Stimulated activated CD8-positive, alpha-beta memory T cell treated with anti-CD3 and anti-CD28 coated beads, Interleukin-2, amount 100 ng/mL, for 1 hour (primary cell): ENCODE data around the gene PTGFRN.
"Not testable (repeated sequence)": the region's sequence is repeated elsewhere in the genome, so short reads cannot be mapped to it uniquely, and the experiment has no call there.

Source experiments
- DNase-seq, 2 donors: peaks; one replicate each; pipeline ENCODE4 v3.0.0-alpha.2; 2020; ENCODE audit warnings: low read depth in 2 of 2

PTGFRN gene

GRCh38 chr1:116916533-116917445 lies 7.1 kb downstream of the PTGFRN start:
- no peak for DNase-seq

- DNase-seq: no peak
These were observed 9.1 kb downstream of the PTGFRN start for GRCh38 chr1:116918714-116919357.

- no peak for DNase-seq
These were observed 10.1 kb downstream of the PTGFRN start for GRCh38 chr1:116919802-116920201.

- DNase-seq: no peak
These were observed 10.5 kb downstream of the PTGFRN start for GRCh38 chr1:116920211-116920610.

GRCh38 chr1:116921301-116921885 lies 11.7 kb downstream of the PTGFRN start:
- DNase-seq: no peak

GRCh38 chr1:116921937-116922336 lies 12.2 kb downstream of the PTGFRN start:
- DNase-seq: no peak

GRCh38 chr1:116923421-116923820 lies 13.7 kb downstream of the PTGFRN start:
- DNase-seq: no peak

GRCh38 chr1:116927049-116927798 lies 17.5 kb downstream of the PTGFRN start:
- no peak for DNase-seq

- no peak for DNase-seq
These were observed 20.4 kb downstream of the PTGFRN start for GRCh38 chr1:116929961-116930592.

GRCh38 chr1:116931016-116931918 lies 21.6 kb downstream of the PTGFRN start:
- DNase-seq: no peak

GRCh38 chr1:116933606-116934515 lies 24.1 kb downstream of the PTGFRN start:
- no peak for DNase-seq

GRCh38 chr1:116934586-116935207 lies 25.0 kb downstream of the PTGFRN start:
- no peak for DNase-seq

GRCh38 chr1:116938216-116938615 lies 28.5 kb downstream of the PTGFRN start:
- no peak for DNase-seq

- not testable (repeated sequence) for DNase-seq
These were observed 30.2 kb downstream of the PTGFRN start for GRCh38 chr1:116939780-116940543.

- no peak for DNase-seq
These were observed 31.3 kb downstream of the PTGFRN start for GRCh38 chr1:116940814-116941599.

- DNase-seq: no peak
These were observed 32.0 kb downstream of the PTGFRN start for GRCh38 chr1:116941670-116942069.

GRCh38 chr1:116942344-116942743 lies 32.6 kb downstream of the PTGFRN start:
- no peak for DNase-seq
